Activated effector memory CD4-positive, alpha-beta T cell treated with anti-CD3 and anti-CD28 coated beads, Interleukin-2, amount 50 U/mL, for 16 hours (primary cell): ENCODE data around the gene NRAS.

Experiments
- DNase-seq: peaks from one replicate; pipeline ENCODE4 v3.0.0-alpha.2; 2020

NRAS gene

GRCh38 chr1:114671011-114671938 is 45.3 kb downstream of the NRAS start:
- DNase-seq: no peak

- peak; percentile 94 for DNase-seq
Observed at GRCh38 chr1:114670083-114671010, 46.2 kb downstream of the NRAS start.

GRCh38 chr1:114669562-114670082 is 46.9 kb downstream of the NRAS start, which contains the start of gene DENND2C:
DENND2C (minus strand) TSS chr1:114670049; CDS start chr1:114625984, 44,065 bp downstream.
- no peak for DNase-seq

- DNase-seq: no peak
Observed at GRCh38 chr1:114668784-114669561, 47.6 kb downstream of the NRAS start.

GRCh38 chr1:114668373-114668772 is 48.2 kb downstream of the NRAS start:
- DNase-seq: no peak

GRCh38 chr1:114666954-114667353 is 49.6 kb downstream of the NRAS start:
- DNase-seq: no peak

- DNase-seq: no peak
Observed at GRCh38 chr1:114660238-114660637, 56.3 kb downstream of the NRAS start.
